GM23338 (cell line): ENCODE data around the gene DMD. TPM values are rescaled to one million over a fixed set of nuclear protein-coding genes. Genes with fewer than 3 reads are reported as not detected.

Experiments
- ATAC-seq: fragments of 200-7000 bp; cut with Tn5 transposase; 3 replicates; pipeline ENCODE4 v1.9.1; 2020
- DNase-seq: peaks from one replicate; pipeline ENCODE4 v3.0.0-alpha.2; 2015; ENCODE audit warnings: low spot score
- H2AFZ ChIP-seq: fragments of 200-600 bp; sonication (generic); 2 replicates; pipeline ENCODE4 v1.8.0; 2016; ENCODE audit warnings: antibody characterized with exemption, mild to moderate bottlenecking, moderate library complexity
- H3F3A ChIP-seq: fragments of 200-600 bp; sonication (generic); replicated peaks from 2 replicates; pipeline ENCODE4 v1.8.0; 2017; ENCODE audit warnings: antibody characterized with exemption, mixed run types, low read depth
- H3K27ac ChIP-seq: fragments of 200-600 bp; sonication (generic); 2 replicates; pipeline ENCODE4 v1.6.1; 2016; ENCODE audit warnings: low read depth
- H3K27me3 ChIP-seq: fragments of 200-600 bp; sonication (generic); 2 replicates; pipeline ENCODE4 v1.8.0; 2016; ENCODE audit warnings: mild to moderate bottlenecking, mixed run types, moderate library complexity; ENCODE audit not compliant: insufficient read depth
- H3K36me3 ChIP-seq: fragments of 200-600 bp; sonication (generic); 2 replicates; pipeline ENCODE4 v1.8.0; 2016; ENCODE audit warnings: mild to moderate bottlenecking; ENCODE audit not compliant: insufficient read depth
- H3K4me1 ChIP-seq: fragments of 200-600 bp; sonication (generic); 2 replicates; pipeline ENCODE4 v1.8.0; 2016; ENCODE audit warnings: mild to moderate bottlenecking, moderate library complexity; ENCODE audit not compliant: insufficient read depth
- H3K4me2 ChIP-seq: fragments of 200-600 bp; sonication (generic); 2 replicates; pipeline ENCODE4 v1.7.1; 2017; ENCODE audit warnings: mixed run types
- H3K4me3 ChIP-seq: fragments of 200-600 bp; sonication (generic); 2 replicates; pipeline ENCODE4 v1.6.1; 2016; ENCODE audit warnings: mixed run types
- H3K79me2 ChIP-seq: fragments of 200-600 bp; sonication (generic); replicated peaks from 2 replicates; pipeline ENCODE4 v1.8.0; 2017; ENCODE audit warnings: mild to moderate bottlenecking; ENCODE audit not compliant: insufficient read depth
- H3K9me2 ChIP-seq: fragments of 200-600 bp; sonication (generic); 2 replicates; pipeline ENCODE4 v1.8.0; 2017; ENCODE audit not compliant: insufficient read depth
- H4K20me1 ChIP-seq: fragments of 200-600 bp; sonication (generic); replicated peaks from 2 replicates; pipeline ENCODE4 v1.8.0; 2017; ENCODE audit warnings: mild to moderate bottlenecking; ENCODE audit not compliant: insufficient read depth
- H3K27ac Mint-ChIP-seq: 2 replicates; pipeline ENCODE4 v1.8.0; 2020; ENCODE audit warnings: inconsistent platforms, mild to moderate bottlenecking, moderate library complexity, mixed read lengths
- H3K27me3 Mint-ChIP-seq: 3 replicates; pipeline ENCODE4 v1.8.0; 2022; ENCODE audit warnings: low read depth, mild to moderate bottlenecking, moderate library complexity, mixed read lengths, inconsistent platforms; ENCODE audit not compliant: insufficient read depth, poor library complexity
- H3K36me3 Mint-ChIP-seq: 3 replicates; pipeline ENCODE4 v1.8.0; 2021; ENCODE audit warnings: low read depth, mild to moderate bottlenecking, inconsistent platforms, moderate library complexity, mixed read lengths
- H3K4me1 Mint-ChIP-seq: 3 replicates; pipeline ENCODE4 v1.8.0; 2020; ENCODE audit warnings: mild to moderate bottlenecking, inconsistent platforms, mixed read lengths
- H3K4me3 Mint-ChIP-seq: 3 replicates; pipeline ENCODE4 v1.8.0; 2021; ENCODE audit warnings: moderate library complexity, mild to moderate bottlenecking, inconsistent platforms, mixed read lengths
- H3K9me3 Mint-ChIP-seq: 3 replicates; pipeline ENCODE4 v1.8.0; 2020; ENCODE audit warnings: moderate library complexity, mild to moderate bottlenecking, inconsistent platforms, mixed read lengths
- CREB1 ChIP-seq: fragments of 250-450 bp; sonication (Bioruptor Pico); IDR thresholded peaks from 2 replicates; pipeline ENCODE4 v1.5.0; 2020; ENCODE audit warnings: low read depth, mild to moderate bottlenecking, moderate library complexity
- EZH2 ChIP-seq: fragments of 200-600 bp; sonication (generic); IDR thresholded peaks from one replicate; pipeline ENCODE4 v1.8.0; 2017; ENCODE audit warnings: antibody characterized with exemption, mild to moderate bottlenecking, low read depth; ENCODE audit not compliant: unreplicated experiment
- EZH2phosphoT487 ChIP-seq: fragments of 200-600 bp; sonication (generic); IDR thresholded peaks from one replicate; pipeline ENCODE4 v1.8.1; 2018; ENCODE audit warnings: antibody characterized with exemption; ENCODE audit not compliant: unreplicated experiment
- JUNB ChIP-seq: IDR thresholded peaks from one replicate; pipeline ENCODE4 v1.6.1; 2016; ENCODE audit warnings: antibody characterized with exemption; ENCODE audit not compliant: unreplicated experiment
- NANOG ChIP-seq: IDR thresholded peaks from 2 replicates; pipeline ENCODE4 v1.6.1; 2016; ENCODE audit warnings: antibody characterized with exemption, borderline replicate concordance
- POLR2AphosphoS5 ChIP-seq: IDR thresholded peaks from 2 replicates; pipeline ENCODE4 v1.6.1; 2016; ENCODE audit warnings: antibody characterized with exemption, low read depth
- STAT1 ChIP-seq: IDR thresholded peaks from one replicate; pipeline ENCODE4 v1.6.1; 2016; ENCODE audit warnings: antibody characterized with exemption; ENCODE audit not compliant: unreplicated experiment
- ZNF114 ChIP-seq: fragments of 250-450 bp; sonication (Bioruptor Pico); IDR thresholded peaks from 2 replicates; pipeline ENCODE4 v1.5.0; 2020; ENCODE audit warnings: mild to moderate bottlenecking, moderate library complexity
- ZNF331 ChIP-seq: fragments of 250-450 bp; sonication (Bioruptor Pico); IDR thresholded peaks from 2 replicates; pipeline ENCODE4 v1.5.0; 2020; ENCODE audit warnings: low read depth, mild to moderate bottlenecking, moderate library complexity
- polyA plus RNA-seq: library from polyadenylated mRNA; unstranded; fragments of >200 nt; fragmentation: Nextera tagmentation; extraction: Ambion mirVana; gene quantifications from 2 replicates; pipeline ENCODE4 v1.2.1, GENCODE V29; 2016
- total RNA-seq: library from RNA; depleted of rRNA; stranded (reverse); fragments of >200 nt; shearing (Covaris generic); gene quantifications from 2 replicates; pipeline ENCODE4 v1.2.3, GENCODE V29; 2014
- TF ChIP-seq, protein P1 (sequence below): IDR thresholded peaks from 2 replicates; pipeline ENCODE4 v1.6.1; 2016; ENCODE audit warnings: antibody characterized with exemption
- TF ChIP-seq, protein P2 (sequence below): IDR thresholded peaks from one replicate; pipeline ENCODE4 v1.6.1; 2018; ENCODE audit warnings: antibody characterized with exemption; ENCODE audit not compliant: unreplicated experiment
- TF ChIP-seq, protein P3 (sequence below), 2 experiments: fragments of 200-600 bp in 1 of 2; sonication (generic) in 1 of 2; conservative IDR thresholded peaks; 2 replicates each; pipeline versions ENCODE4 v1.5.1 to v1.6.1; 2016 to 2017; ENCODE audit warnings: antibody characterized with exemption in 2 of 2, low read depth in 2 of 2, mild to moderate bottlenecking in 2 of 2, moderate library complexity in 1 of 2
- TF ChIP-seq, protein P4 (sequence below): fragments of 250-450 bp; sonication (Bioruptor Pico); IDR thresholded peaks from 2 replicates; pipeline ENCODE4 v1.5.0; 2020; ENCODE audit warnings: mild to moderate bottlenecking, moderate library complexity

The DMD gene
- total and polyA plus RNA-seq, 2 experiments from 2014 or later: 4.5 to 7.6 TPM

DNA sequence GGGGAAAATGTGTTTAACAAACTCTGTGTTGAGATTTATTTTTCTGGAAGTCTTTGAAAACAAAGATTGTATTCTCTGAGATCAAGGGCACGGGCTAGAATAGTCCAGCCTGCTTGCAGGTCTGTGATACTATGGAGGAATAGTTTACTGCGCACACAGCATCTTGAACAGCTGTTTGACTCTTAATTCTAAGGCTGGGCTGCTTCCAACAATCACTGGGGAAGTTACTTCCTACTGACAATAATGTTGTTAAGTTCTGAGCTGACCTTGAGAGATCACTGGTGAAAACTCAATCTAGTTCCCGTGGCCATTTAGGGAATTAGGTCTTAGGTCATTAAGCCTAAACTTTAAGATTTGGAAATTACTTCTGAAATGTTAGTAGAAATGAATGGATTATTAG is 1723.4 kb downstream of the DMD start:
- H3K36me3 ChIP-seq: no peaks in the 10 kb centered on the region
- H3K4me3 Mint-ChIP-seq: no peak overlapping the region
- no peak overlapping the region for H3K27ac ChIP-seq
- no peak overlapping the region for H3K27ac Mint-ChIP-seq
- H3K9me3 Mint-ChIP-seq: no peaks in the 10 kb centered on the region
- no peaks in the 10 kb centered on the region for H3K4me1 Mint-ChIP-seq
- ATAC-seq (no peak), DNase-seq (no peak)
- H3K79me2 ChIP-seq: no peaks in the 10 kb centered on the region
- H3K4me3 ChIP-seq: no peak overlapping the region
- H4K20me1 ChIP-seq: no peaks in the 10 kb centered on the region
- no peaks in the 10 kb centered on the region for H3F3A ChIP-seq
- no peaks in the 10 kb centered on the region for H3K36me3 Mint-ChIP-seq
- no peak for TF ChIP-seq ZNF114 (CRISPR knock-in tag)
- TF ChIP-seq EZH2phosphoT487: no peak
- TF ChIP-seq POLR2AphosphoS5: no peak
- TF ChIP-seq EZH2: no peak
- TF ChIP-seq ZNF331 (CRISPR knock-in tag): no peak
- no peak for TF ChIP-seq CREB1
- TF ChIP-seq, protein P1, sequence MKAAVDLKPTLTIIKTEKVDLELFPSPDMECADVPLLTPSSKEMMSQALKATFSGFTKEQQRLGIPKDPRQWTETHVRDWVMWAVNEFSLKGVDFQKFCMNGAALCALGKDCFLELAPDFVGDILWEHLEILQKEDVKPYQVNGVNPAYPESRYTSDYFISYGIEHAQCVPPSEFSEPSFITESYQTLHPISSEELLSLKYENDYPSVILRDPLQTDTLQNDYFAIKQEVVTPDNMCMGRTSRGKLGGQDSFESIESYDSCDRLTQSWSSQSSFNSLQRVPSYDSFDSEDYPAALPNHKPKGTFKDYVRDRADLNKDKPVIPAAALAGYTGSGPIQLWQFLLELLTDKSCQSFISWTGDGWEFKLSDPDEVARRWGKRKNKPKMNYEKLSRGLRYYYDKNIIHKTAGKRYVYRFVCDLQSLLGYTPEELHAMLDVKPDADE: no peak
- TF ChIP-seq JUNB: no peak
- TF ChIP-seq, protein P2, sequence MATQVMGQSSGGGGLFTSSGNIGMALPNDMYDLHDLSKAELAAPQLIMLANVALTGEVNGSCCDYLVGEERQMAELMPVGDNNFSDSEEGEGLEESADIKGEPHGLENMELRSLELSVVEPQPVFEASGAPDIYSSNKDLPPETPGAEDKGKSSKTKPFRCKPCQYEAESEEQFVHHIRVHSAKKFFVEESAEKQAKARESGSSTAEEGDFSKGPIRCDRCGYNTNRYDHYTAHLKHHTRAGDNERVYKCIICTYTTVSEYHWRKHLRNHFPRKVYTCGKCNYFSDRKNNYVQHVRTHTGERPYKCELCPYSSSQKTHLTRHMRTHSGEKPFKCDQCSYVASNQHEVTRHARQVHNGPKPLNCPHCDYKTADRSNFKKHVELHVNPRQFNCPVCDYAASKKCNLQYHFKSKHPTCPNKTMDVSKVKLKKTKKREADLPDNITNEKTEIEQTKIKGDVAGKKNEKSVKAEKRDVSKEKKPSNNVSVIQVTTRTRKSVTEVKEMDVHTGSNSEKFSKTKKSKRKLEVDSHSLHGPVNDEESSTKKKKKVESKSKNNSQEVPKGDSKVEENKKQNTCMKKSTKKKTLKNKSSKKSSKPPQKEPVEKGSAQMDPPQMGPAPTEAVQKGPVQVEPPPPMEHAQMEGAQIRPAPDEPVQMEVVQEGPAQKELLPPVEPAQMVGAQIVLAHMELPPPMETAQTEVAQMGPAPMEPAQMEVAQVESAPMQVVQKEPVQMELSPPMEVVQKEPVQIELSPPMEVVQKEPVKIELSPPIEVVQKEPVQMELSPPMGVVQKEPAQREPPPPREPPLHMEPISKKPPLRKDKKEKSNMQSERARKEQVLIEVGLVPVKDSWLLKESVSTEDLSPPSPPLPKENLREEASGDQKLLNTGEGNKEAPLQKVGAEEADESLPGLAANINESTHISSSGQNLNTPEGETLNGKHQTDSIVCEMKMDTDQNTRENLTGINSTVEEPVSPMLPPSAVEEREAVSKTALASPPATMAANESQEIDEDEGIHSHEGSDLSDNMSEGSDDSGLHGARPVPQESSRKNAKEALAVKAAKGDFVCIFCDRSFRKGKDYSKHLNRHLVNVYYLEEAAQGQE: no peak
- TF ChIP-seq, protein P3, sequence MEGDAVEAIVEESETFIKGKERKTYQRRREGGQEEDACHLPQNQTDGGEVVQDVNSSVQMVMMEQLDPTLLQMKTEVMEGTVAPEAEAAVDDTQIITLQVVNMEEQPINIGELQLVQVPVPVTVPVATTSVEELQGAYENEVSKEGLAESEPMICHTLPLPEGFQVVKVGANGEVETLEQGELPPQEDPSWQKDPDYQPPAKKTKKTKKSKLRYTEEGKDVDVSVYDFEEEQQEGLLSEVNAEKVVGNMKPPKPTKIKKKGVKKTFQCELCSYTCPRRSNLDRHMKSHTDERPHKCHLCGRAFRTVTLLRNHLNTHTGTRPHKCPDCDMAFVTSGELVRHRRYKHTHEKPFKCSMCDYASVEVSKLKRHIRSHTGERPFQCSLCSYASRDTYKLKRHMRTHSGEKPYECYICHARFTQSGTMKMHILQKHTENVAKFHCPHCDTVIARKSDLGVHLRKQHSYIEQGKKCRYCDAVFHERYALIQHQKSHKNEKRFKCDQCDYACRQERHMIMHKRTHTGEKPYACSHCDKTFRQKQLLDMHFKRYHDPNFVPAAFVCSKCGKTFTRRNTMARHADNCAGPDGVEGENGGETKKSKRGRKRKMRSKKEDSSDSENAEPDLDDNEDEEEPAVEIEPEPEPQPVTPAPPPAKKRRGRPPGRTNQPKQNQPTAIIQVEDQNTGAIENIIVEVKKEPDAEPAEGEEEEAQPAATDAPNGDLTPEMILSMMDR (conservative IDR thresholded peaks at IDR 0.05; ENCODE audit: low read depth in 2 of 2): no peak
- TF ChIP-seq STAT1: no peak
- TF ChIP-seq, protein P4, sequence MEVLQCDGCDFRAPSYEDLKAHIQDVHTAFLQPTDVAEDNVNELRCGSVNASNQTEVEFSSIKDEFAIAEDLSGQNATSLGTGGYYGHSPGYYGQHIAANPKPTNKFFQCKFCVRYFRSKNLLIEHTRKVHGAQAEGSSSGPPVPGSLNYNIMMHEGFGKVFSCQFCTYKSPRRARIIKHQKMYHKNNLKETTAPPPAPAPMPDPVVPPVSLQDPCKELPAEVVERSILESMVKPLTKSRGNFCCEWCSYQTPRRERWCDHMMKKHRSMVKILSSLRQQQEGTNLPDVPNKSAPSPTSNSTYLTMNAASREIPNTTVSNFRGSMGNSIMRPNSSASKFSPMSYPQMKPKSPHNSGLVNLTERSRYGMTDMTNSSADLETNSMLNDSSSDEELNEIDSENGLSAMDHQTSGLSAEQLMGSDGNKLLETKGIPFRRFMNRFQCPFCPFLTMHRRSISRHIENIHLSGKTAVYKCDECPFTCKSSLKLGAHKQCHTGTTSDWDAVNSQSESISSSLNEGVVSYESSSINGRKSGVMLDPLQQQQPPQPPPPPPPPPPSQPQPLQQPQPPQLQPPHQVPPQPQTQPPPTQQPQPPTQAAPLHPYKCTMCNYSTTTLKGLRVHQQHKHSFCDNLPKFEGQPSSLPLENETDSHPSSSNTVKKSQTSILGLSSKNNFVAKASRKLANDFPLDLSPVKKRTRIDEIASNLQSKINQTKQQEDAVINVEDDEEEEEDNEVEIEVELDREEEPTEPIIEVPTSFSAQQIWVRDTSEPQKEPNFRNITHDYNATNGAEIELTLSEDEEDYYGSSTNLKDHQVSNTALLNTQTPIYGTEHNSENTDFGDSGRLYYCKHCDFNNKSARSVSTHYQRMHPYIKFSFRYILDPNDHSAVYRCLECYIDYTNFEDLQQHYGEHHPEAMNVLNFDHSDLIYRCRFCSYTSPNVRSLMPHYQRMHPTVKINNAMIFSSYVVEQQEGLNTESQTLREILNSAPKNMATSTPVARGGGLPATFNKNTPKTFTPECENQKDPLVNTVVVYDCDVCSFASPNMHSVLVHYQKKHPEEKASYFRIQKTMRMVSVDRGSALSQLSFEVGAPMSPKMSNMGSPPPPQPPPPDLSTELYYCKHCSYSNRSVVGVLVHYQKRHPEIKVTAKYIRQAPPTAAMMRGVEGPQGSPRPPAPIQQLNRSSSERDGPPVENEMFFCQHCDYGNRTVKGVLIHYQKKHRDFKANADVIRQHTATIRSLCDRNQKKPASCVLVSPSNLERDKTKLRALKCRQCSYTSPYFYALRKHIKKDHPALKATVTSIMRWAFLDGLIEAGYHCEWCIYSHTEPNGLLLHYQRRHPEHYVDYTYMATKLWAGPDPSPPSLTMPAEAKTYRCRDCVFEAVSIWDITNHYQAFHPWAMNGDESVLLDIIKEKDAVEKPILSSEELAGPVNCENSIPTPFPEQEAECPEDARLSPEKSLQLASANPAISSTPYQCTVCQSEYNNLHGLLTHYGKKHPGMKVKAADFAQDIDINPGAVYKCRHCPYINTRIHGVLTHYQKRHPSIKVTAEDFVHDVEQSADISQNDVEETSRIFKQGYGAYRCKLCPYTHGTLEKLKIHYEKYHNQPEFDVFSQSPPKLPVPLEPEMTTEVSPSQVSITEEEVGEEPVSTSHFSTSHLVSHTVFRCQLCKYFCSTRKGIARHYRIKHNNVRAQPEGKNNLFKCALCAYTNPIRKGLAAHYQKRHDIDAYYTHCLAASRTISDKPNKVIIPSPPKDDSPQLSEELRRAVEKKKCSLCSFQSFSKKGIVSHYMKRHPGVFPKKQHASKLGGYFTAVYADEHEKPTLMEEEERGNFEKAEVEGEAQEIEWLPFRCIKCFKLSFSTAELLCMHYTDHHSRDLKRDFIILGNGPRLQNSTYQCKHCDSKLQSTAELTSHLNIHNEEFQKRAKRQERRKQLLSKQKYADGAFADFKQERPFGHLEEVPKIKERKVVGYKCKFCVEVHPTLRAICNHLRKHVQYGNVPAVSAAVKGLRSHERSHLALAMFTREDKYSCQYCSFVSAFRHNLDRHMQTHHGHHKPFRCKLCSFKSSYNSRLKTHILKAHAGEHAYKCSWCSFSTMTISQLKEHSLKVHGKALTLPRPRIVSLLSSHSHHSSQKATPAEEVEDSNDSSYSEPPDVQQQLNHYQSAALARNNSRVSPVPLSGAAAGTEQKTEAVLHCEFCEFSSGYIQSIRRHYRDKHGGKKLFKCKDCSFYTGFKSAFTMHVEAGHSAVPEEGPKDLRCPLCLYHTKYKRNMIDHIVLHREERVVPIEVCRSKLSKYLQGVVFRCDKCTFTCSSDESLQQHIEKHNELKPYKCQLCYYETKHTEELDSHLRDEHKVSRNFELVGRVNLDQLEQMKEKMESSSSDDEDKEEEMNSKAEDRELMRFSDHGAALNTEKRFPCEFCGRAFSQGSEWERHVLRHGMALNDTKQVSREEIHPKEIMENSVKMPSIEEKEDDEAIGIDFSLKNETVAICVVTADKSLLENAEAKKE: no peak
- no peak for TF ChIP-seq NANOG
- no peaks in the 10 kb centered on the region for H3K27me3 ChIP-seq
- no peaks in the 10 kb centered on the region for H3K27me3 Mint-ChIP-seq
- no peaks in the 10 kb centered on the region for H3K4me1 ChIP-seq
- H3K9me2 ChIP-seq: no peaks in the 10 kb centered on the region
- no peak overlapping the region for H2AFZ ChIP-seq
- no peak overlapping the region for H3K4me2 ChIP-seq
